Measurements from ENCODE around the gene PTPRK. TPM values are rescaled to one million over a fixed set of nuclear protein-coding genes. Genes with fewer than 3 reads are reported as not detected.

PTPRK gene
- total and polyA plus RNA-seq, 2 of the 8 experiments (the other 6 are each of a cell fraction or from before 2014, with no cell fraction given), result 11.4 to 47.3 TPM

DNA sequence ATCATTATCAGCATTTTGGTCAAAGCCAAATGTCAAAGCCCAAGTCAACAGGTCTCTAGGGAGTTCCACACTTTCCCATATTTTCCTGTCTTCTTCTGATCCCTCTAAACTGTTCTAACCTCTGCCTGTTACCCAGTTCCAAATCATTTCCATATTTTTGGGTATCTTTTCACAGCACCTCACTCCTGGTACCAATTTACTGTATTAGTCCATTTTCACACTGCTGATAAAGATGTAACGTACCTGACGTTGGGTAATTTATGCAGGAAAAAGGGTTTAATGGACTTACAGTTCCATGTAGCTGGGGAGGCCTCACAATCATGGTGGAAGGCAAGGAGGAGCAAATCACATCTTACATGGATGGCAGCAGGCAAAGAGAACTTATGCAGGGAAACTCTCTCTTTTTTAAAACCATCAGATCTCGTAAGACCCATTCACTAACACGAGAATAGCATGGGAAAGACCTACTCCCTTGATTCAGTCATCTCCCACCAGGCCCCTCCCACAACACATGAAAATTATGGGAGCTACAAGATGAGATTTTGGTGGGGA, 143.4 kb downstream of the PTPRK start:
- CTCF ChIA-PET (ENCODE audit: partially characterized antibody), result no interaction called here
- H3K79me1 ChIP-seq (ENCODE audit: low read depth, low read length), result no peaks in the 10 kb centered on the region
- no peak overlapping the region for H2BK12ac ChIP-seq (ENCODE audit: low read depth, low read length)
- H3K18ac ChIP-seq (ENCODE audit: extremely low read depth, low read length), result no peak overlapping the region
- H3K27me3 ChIP-seq (replicated peaks in 1 of 4; ENCODE audit: control insufficient read depth in 3 of 4, extremely low read depth in 1 of 4, insufficient read depth in 3 of 4, low read length in 3 of 4), result no peaks in the 10 kb centered on the region
- H4K5ac ChIP-seq (ENCODE audit: insufficient read length, low read depth, low read length), result no peak overlapping the region
- peaks cover 0 to 4% of the 10 kb centered on the region in 2 experiments; a peak in 1 of 4 replicates for H3K79me2 ChIP-seq (ENCODE audit: control insufficient read depth in 1 of 2, insufficient read depth in 2 of 2, low read length in 2 of 2)
- DNase-seq (ENCODE audit: low read depth in 1 of 2, low spot score in 2 of 2) (no peak), FAIRE-seq (no peak)
- H3K27ac ChIP-seq (ENCODE audit: low read depth, low read length), result no peak overlapping the region
- H2AK5ac ChIP-seq (ENCODE audit: low read depth, low read length), result no peak overlapping the region
- H3K36me3 ChIP-seq (ENCODE audit: control insufficient read depth in 2 of 4, insufficient read depth in 4 of 4, low read length in 3 of 4), result peaks cover 0 to 14% (median 4%) of the 10 kb centered on the region in 4 experiments; a peak in 4 of 8 replicates
- H4K91ac ChIP-seq (replicated peaks; ENCODE audit: insufficient read length, low read length), result no peak overlapping the region
- H4K8ac ChIP-seq (ENCODE audit: extremely low read depth, insufficient read depth, low read length), result no peak overlapping the region
- no peak overlapping the region for H3K4me3 ChIP-seq (ENCODE audit: extremely low read depth in 1 of 4, insufficient read depth in 2 of 4, low read depth in 3 of 4, low read length in 4 of 4)
- H2BK20ac ChIP-seq (ENCODE audit: low read length), result no peak overlapping the region
- H3K4me2 ChIP-seq (ENCODE audit: insufficient read depth in 1 of 2, low read depth in 2 of 2, low read length in 2 of 2), result no peak overlapping the region
- no peak overlapping the region for H3K4ac ChIP-seq (replicated peaks; ENCODE audit: insufficient read length, low read depth, low read length)
- H2BK15ac ChIP-seq (ENCODE audit: low read length), result no peak overlapping the region
- no peak overlapping the region for H2BK120ac ChIP-seq (replicated peaks; ENCODE audit: low read depth, low read length)
- H3K23me2 ChIP-seq (ENCODE audit: low read depth, low read length), result no peaks in the 10 kb centered on the region
- no peak overlapping the region for H2BK5ac ChIP-seq (ENCODE audit: low read depth, low read length)
- peaks cover 23 to 27% of the 10 kb centered on the region in 2 experiments for H3K9me3 ChIP-seq (ENCODE audit: insufficient read depth in 2 of 2, low read depth in 1 of 2, low read length in 1 of 2)
- WGBS, 2 experiments (ENCODE audit: extremely low coverage in 1 of 2, insufficient coverage in 1 of 2, insufficient read length in 1 of 2, insufficient replicate concordance in 2 of 2, low coverage in 1 of 2, low lambda C conversion rate in 2 of 2, missing lambda C conversion rate in 1 of 2), result 98% methylated on average over 4 of the region's 4 CpGs; no CpG with 5 or more reads in 1 of the 2 experiments
- no peak overlapping the region for H3K56ac ChIP-seq (replicated peaks; ENCODE audit: insufficient read length, low read depth, low read length)
- POLR2A ChIA-PET (ENCODE audit: partially characterized antibody), result no interaction called here
- no peak overlapping the region for H3K14ac ChIP-seq (ENCODE audit: insufficient read length)
- H4K20me1 ChIP-seq (replicated peaks in 1 of 2; ENCODE audit: control insufficient read depth in 1 of 2, insufficient read depth in 2 of 2, low read length in 2 of 2), result no peaks in the 10 kb centered on the region
- H2AFZ ChIP-seq (ENCODE audit: low read length), result no peak overlapping the region
- H3K9ac ChIP-seq (replicated peaks in 1 of 4; ENCODE audit: extremely low read depth in 1 of 4, low read depth in 3 of 4, low read length in 3 of 4), result no peak overlapping the region
- TF ChIP-seq SUZ12 (IDR thresholded peaks at IDR 0.05; ENCODE audit: low read length) (no peak), RBBP5 (IDR thresholded peaks at IDR 0.05; ENCODE audit: borderline replicate concordance, low read depth, low read length) (no peak), CBX8 (IDR thresholded peaks at IDR 0.05; ENCODE audit: borderline replicate concordance, low read depth, low read length) (no peak), SP4 (IDR thresholded peaks at IDR 0.05; ENCODE audit: low read length) (no peak), TEAD4 (IDR thresholded peaks at IDR 0.05; ENCODE audit: low read depth, low read length) (no peak), SP2 (IDR thresholded peaks at IDR 0.05; ENCODE audit: low read length) (no peak), BRCA1 (IDR thresholded peaks at IDR 0.05; ENCODE audit: low read depth, low read length) (no peak), NRF1 (IDR thresholded peaks at IDR 0.05; ENCODE audit: low read depth, low read length) (no peak), SRF (IDR thresholded peaks at IDR 0.05; ENCODE audit: low read depth, low read length) (no peak), TCF12 (IDR thresholded peaks at IDR 0.05; ENCODE audit: low read depth, low read length) (no peak), CHD1 (IDR thresholded peaks at IDR 0.05; ENCODE audit: low read depth, low read length) (no peak), ASH2L (IDR thresholded peaks at IDR 0.05; ENCODE audit: low read length) (no peak), EZH2 (IDR thresholded peaks at IDR 0.05; ENCODE audit: low read depth, low read length, severe bottlenecking) (no peak), CREB1 (IDR thresholded peaks at IDR 0.05) (no peak)
- TF ChIP-seq, protein P1, sequence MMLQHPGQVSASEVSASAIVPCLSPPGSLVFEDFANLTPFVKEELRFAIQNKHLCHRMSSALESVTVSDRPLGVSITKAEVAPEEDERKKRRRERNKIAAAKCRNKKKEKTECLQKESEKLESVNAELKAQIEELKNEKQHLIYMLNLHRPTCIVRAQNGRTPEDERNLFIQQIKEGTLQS (IDR thresholded peaks at IDR 0.05; ENCODE audit: insufficient read depth, low read depth, low read length), result no peak
- no peak overlapping the region for H3K23ac ChIP-seq (ENCODE audit: insufficient read length)
- no peaks in the 10 kb centered on the region for H3K4me1 ChIP-seq (replicated peaks in 1 of 4; ENCODE audit: control insufficient read depth in 3 of 4, insufficient read depth in 4 of 4, low read length in 3 of 4)
